Measurements from ENCODE around the gene PCNX4.

The PCNX4 gene

DNA sequence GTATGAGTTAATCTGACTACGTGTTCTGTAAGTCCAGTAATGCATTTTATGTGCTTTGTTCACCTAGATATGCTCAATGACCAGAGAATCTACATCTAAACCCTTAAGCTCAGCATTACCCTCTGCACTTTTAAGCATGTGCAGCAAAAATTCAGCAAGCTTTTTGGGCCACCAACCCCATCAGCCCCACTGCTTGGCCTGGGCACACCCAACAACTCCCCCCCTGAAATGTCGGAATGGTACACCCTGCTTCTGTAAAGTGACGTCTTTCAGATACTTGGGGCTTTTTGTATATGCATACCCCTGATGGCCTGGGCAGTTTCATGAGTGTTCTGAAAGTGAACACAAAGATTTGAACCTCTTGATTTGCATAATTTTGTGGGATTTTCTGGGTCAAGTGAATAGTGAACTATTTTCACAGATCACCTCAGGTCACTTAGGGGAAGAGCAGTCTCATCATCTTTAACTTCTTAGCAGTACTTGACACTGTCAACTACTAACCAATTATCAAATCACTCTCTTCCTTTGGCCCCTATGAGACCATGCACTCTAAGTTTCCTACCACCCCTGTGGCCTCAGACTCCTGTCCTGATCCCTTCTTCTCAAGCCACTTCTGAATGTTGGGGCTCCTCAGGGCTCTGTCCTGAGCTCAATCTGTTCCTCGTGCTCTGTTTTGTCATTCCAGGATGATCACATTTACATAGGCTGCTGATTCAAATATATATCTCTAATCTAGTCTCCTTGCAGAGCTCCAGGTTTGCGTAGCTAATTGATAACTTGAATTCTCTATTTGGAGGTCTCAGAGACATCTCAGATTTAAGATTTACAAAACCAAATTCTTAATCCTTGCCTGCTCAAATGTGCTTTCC, 121.0 kb downstream of the PCNX4 start:
- H3K36me3 ChIP-seq (replicated peaks; ENCODE audit: insufficient read depth, low read length), result no peaks in the 10 kb centered on the region
- no peak overlapping the region for H3K27ac ChIP-seq (ENCODE audit: low read length)
- TF ChIP-seq EZH2phosphoT487 (IDR thresholded peaks at IDR 0.05; ENCODE audit: low read length) (no peak), EZH2 (optimal IDR thresholded peaks at IDR 0.05; ENCODE audit: low read depth, low read length) (no peak)
- TF ChIP-seq, protein P1, sequence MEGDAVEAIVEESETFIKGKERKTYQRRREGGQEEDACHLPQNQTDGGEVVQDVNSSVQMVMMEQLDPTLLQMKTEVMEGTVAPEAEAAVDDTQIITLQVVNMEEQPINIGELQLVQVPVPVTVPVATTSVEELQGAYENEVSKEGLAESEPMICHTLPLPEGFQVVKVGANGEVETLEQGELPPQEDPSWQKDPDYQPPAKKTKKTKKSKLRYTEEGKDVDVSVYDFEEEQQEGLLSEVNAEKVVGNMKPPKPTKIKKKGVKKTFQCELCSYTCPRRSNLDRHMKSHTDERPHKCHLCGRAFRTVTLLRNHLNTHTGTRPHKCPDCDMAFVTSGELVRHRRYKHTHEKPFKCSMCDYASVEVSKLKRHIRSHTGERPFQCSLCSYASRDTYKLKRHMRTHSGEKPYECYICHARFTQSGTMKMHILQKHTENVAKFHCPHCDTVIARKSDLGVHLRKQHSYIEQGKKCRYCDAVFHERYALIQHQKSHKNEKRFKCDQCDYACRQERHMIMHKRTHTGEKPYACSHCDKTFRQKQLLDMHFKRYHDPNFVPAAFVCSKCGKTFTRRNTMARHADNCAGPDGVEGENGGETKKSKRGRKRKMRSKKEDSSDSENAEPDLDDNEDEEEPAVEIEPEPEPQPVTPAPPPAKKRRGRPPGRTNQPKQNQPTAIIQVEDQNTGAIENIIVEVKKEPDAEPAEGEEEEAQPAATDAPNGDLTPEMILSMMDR (IDR thresholded peaks at IDR 0.05; ENCODE audit: low read length), result no peak
- H3K4me1 ChIP-seq (ENCODE audit: low read length), result no peaks in the 10 kb centered on the region
- H4K20me1 ChIP-seq (ENCODE audit: insufficient read depth, low read length), result no peaks in the 10 kb centered on the region
- H3K9ac ChIP-seq (ENCODE audit: low read length), result no peak overlapping the region
- H3F3A ChIP-seq (ENCODE audit: insufficient read depth, low read length), result no peaks in the 10 kb centered on the region
- H3K27me3 ChIP-seq (replicated peaks; ENCODE audit: insufficient read depth, low read length), result no peaks in the 10 kb centered on the region
- H3K4me2 ChIP-seq (ENCODE audit: low read depth, low read length), result no peak overlapping the region
- H2AFZ ChIP-seq (ENCODE audit: low read length), result no peak overlapping the region
- H3K4me3 ChIP-seq (ENCODE audit: low read length), result no peak overlapping the region
- H3K79me2 ChIP-seq (ENCODE audit: low read length), result no peaks in the 10 kb centered on the region
- DNase-seq, result peak; percentile 37
- no peaks in the 10 kb centered on the region for H3K9me3 ChIP-seq (replicated peaks; ENCODE audit: insufficient read depth, low read length)
- H3K9me2 ChIP-seq (replicated peaks; ENCODE audit: insufficient read depth, low read length), result no peaks in the 10 kb centered on the region

DNA sequence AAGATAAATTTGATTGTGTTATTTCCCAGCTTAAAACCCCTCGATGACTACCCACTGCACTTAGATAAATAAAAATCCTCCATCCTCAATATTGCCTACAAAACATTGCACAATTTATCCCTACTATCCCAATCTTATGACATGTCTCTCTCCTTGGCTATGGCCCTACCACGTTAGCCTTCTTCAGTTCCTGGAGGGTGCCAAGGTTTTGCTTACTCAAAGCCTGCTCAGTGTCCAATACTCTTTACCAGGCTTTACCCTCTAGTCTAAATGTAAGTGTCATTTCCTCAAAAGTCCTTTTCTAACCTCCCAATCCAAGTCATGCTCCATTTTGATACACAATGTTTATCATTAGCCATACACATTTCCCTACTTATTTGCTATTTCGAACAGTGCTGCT, 122.3 kb downstream of the PCNX4 start:
- H3F3A ChIP-seq (ENCODE audit: insufficient read depth, low read length), result no peaks in the 10 kb centered on the region
- no peaks in the 10 kb centered on the region for H3K9me3 ChIP-seq (replicated peaks; ENCODE audit: insufficient read depth, low read length)
- TF ChIP-seq EZH2phosphoT487 (IDR thresholded peaks at IDR 0.05; ENCODE audit: low read length), result no peak
- TF ChIP-seq, protein P1 (IDR thresholded peaks at IDR 0.05; ENCODE audit: low read length), result no peak
- TF ChIP-seq EZH2 (optimal IDR thresholded peaks at IDR 0.05; ENCODE audit: low read depth, low read length), result no peak
- no peak overlapping the region for H2AFZ ChIP-seq (ENCODE audit: low read length)
- H3K4me1 ChIP-seq (ENCODE audit: low read length), result no peaks in the 10 kb centered on the region
- H3K4me2 ChIP-seq (ENCODE audit: low read depth, low read length), result no peak overlapping the region
- no peaks in the 10 kb centered on the region for H3K36me3 ChIP-seq (replicated peaks; ENCODE audit: insufficient read depth, low read length)
- H3K9ac ChIP-seq (ENCODE audit: low read length), result no peak overlapping the region
- DNase-seq, result no peak
- H3K9me2 ChIP-seq (replicated peaks; ENCODE audit: insufficient read depth, low read length), result no peaks in the 10 kb centered on the region
- H3K27me3 ChIP-seq (replicated peaks; ENCODE audit: insufficient read depth, low read length), result no peaks in the 10 kb centered on the region
- no peak overlapping the region for H3K27ac ChIP-seq (ENCODE audit: low read length)
- H3K4me3 ChIP-seq (ENCODE audit: low read length), result no peak overlapping the region
- no peaks in the 10 kb centered on the region for H3K79me2 ChIP-seq (ENCODE audit: low read length)
- no peaks in the 10 kb centered on the region for H4K20me1 ChIP-seq (ENCODE audit: insufficient read depth, low read length)

DNA sequence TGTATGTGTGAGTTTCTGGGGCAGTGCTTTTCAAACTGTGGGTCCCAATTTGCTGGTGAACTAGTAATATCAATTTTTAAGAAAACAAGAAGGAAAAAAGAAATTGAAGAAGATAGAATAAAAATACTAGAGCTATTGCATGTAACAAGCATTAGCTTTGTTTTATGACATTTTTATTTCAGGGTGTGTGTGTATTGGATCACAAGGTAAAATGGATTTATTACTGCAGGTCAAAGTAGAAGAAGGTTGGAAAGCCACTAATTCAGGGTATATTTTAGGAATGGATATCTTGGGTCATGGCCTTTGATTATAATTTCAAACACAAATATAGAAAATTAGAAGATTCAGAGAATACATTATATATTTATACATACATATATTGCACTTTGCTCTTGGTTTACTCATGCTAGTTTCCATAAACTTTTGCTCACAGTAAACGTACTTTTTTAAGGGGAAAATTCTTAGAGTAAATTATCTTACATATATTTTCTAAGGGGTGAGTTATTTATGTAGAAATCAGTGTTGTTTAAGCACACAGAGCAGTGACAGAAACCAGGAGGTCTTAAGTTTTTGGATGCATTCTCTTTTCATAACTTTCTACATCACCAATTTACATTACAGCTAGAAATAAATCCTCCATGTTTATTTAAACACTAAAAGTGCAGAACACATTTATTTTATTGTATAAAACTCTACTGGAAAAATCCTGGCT, 122.8 kb downstream of the PCNX4 start:
- H3K4me3 ChIP-seq (ENCODE audit: low read length), result no peak overlapping the region
- no peaks in the 10 kb centered on the region for H3K36me3 ChIP-seq (replicated peaks; ENCODE audit: insufficient read depth, low read length)
- H3K9ac ChIP-seq (ENCODE audit: low read length), result no peak overlapping the region
- no peak overlapping the region for H3K4me2 ChIP-seq (ENCODE audit: low read depth, low read length)
- H3K79me2 ChIP-seq (ENCODE audit: low read length), result no peaks in the 10 kb centered on the region
- no peaks in the 10 kb centered on the region for H3K9me2 ChIP-seq (replicated peaks; ENCODE audit: insufficient read depth, low read length)
- DNase-seq, result no peak
- TF ChIP-seq EZH2phosphoT487 (IDR thresholded peaks at IDR 0.05; ENCODE audit: low read length) (no peak), EZH2 (optimal IDR thresholded peaks at IDR 0.05; ENCODE audit: low read depth, low read length) (no peak)
- TF ChIP-seq, protein P1 (IDR thresholded peaks at IDR 0.05; ENCODE audit: low read length), result no peak
- H3K4me1 ChIP-seq (ENCODE audit: low read length), result no peaks in the 10 kb centered on the region
- H3F3A ChIP-seq (ENCODE audit: insufficient read depth, low read length), result no peaks in the 10 kb centered on the region
- no peaks in the 10 kb centered on the region for H3K9me3 ChIP-seq (replicated peaks; ENCODE audit: insufficient read depth, low read length)
- H3K27me3 ChIP-seq (replicated peaks; ENCODE audit: insufficient read depth, low read length), result no peaks in the 10 kb centered on the region
- H2AFZ ChIP-seq (ENCODE audit: low read length), result no peak overlapping the region
- no peaks in the 10 kb centered on the region for H4K20me1 ChIP-seq (ENCODE audit: insufficient read depth, low read length)
- no peak overlapping the region for H3K27ac ChIP-seq (ENCODE audit: low read length)
